CD4-positive, alpha-beta T cell (primary cell): ENCODE data around the gene PGS1. TPM values are rescaled to one million over a fixed set of nuclear protein-coding genes. Genes with fewer than 3 reads are reported as not detected.

Source experiments
- ATAC-seq: fragments of 200-7000 bp; cut with Tn5 transposase; one replicate; pipeline ENCODE4 v1.10.0; 2022; ENCODE audit warnings: mild to moderate bottlenecking; ENCODE audit not compliant: poor library complexity
- CTCF ChIA-PET: fragments of 350-600 bp; sonication (Branson Sonifier 250); formaldehyde crosslinking; loops from one replicate; lab custom pipeline; 2021; ENCODE audit warnings: antibody characterized with exemption, inconsistent platforms; lab: Charles Lee
- POLR2A ChIA-PET: fragments of 350-600 bp; sonication (Branson Sonifier 250); formaldehyde crosslinking; loops from one replicate; lab custom pipeline; 2021; ENCODE audit warnings: antibody characterized with exemption, inconsistent platforms; lab: Charles Lee
- DNase-seq, 14 experiments: peaks; one replicate each; pipeline ENCODE4 v3.0.0-alpha.2; 2013 to 2020; ENCODE audit warnings: mixed read lengths in 2 of 14
- H3K27ac ChIP-seq, 2 donors: one replicate each; pipeline versions ENCODE4 v1.5.1 to v1.7.0; 2013; ENCODE audit warnings: low read length in 2 of 2, low read depth in 1 of 2, mild to moderate bottlenecking in 1 of 2
- H3K27me3 ChIP-seq, 2 experiments: 1 replicate in 1 of 2; 2 replicates in 1 of 2; pipeline versions ENCODE4 v1.6.1 to v1.7.0; 2013; ENCODE audit warnings: low read length in 2 of 2, control low read depth in 1 of 2, mild to moderate bottlenecking in 1 of 2, moderate library complexity in 1 of 2; ENCODE audit not compliant: insufficient read depth in 2 of 2, control insufficient read depth in 1 of 2
- H3K36me3 ChIP-seq: one replicate; pipeline ENCODE4 v1.6.1; 2013; ENCODE audit warnings: low read length, control low read depth; ENCODE audit not compliant: insufficient read depth
- H3K4me1 ChIP-seq: one replicate; pipeline ENCODE4 v1.6.1; 2013; ENCODE audit warnings: low read length, control low read depth; ENCODE audit not compliant: insufficient read depth
- H3K4me3 ChIP-seq: one replicate; pipeline ENCODE4 v1.5.1; 2013; ENCODE audit warnings: mild to moderate bottlenecking, low read length, moderate library complexity
- H3K9me3 ChIP-seq, 2 experiments: 1 replicate in 1 of 2; 2 replicates in 1 of 2; pipeline versions ENCODE4 v1.6.1 to v1.7.0; 2013; ENCODE audit warnings: low read length in 2 of 2, mild to moderate bottlenecking in 2 of 2, control low read depth in 1 of 2, moderate library complexity in 1 of 2; ENCODE audit not compliant: control insufficient read depth in 1 of 2, insufficient read depth in 1 of 2
- H3K27ac Mint-ChIP-seq: one replicate; pipeline ENCODE4 v1.8.0; 2020; ENCODE audit warnings: mixed read lengths
- H3K27me3 Mint-ChIP-seq: one replicate; pipeline ENCODE4 v1.8.0; 2021; ENCODE audit warnings: mixed read lengths
- H3K36me3 Mint-ChIP-seq: one replicate; pipeline ENCODE4 v1.8.0; 2021; ENCODE audit warnings: low read depth, mixed read lengths
- H3K4me1 Mint-ChIP-seq: one replicate; pipeline ENCODE4 v1.8.0; 2021; ENCODE audit warnings: low read depth, mixed read lengths
- H3K4me3 Mint-ChIP-seq: one replicate; pipeline ENCODE4 v1.8.0; 2020; ENCODE audit warnings: mild to moderate bottlenecking, mixed read lengths
- H3K9me3 Mint-ChIP-seq: one replicate; pipeline ENCODE4 v1.8.0; 2020; ENCODE audit warnings: mixed read lengths
- CTCF ChIP-seq: fragments of 200-600 bp; IDR thresholded peaks from one replicate; pipeline ENCODE4 v1.8.0; 2022; ENCODE audit warnings: antibody characterized with exemption, mild to moderate bottlenecking
- intact Hi-C, 2 experiments: fragments of 100-400 bp; cut with DNase I in 1 of 2; cut with micrococcal nuclease in 1 of 2; formaldehyde crosslinking; loops; one replicate each; pipeline versions ENCODE4 v1.15.1 to v1.9.0; 2023 to 2025; cut with DNase I, micrococcal nuclease
- total RNA-seq, 174 experiments: library from RNA in 2 of 174; stranded (reverse) in 2 of 174; gene quantifications; one replicate each; pipeline ENCODE4 v1.2.3 and lab custom pipeline; 2021 to 2026

PGS1 gene
- total RNA-seq, 2 experiments from 2014 or later = 40.9 to 45.3 TPM

- Mint-ChIP-seq H3K36me3 (no peaks in the 10 kb centered on the region), H3K27me3 (no peaks in the 10 kb centered on the region), H3K4me3 (peak overlapping the region; percentile 81), H3K9me3 (no peaks in the 10 kb centered on the region), H3K4me1 (peaks cover 81% of the 10 kb centered on the region), H3K27ac (peak overlapping the region; percentile 99)
- ChIA-PET POLR2A (interaction anchor here (0.9 to 2.9 kb wide), 7 partner anchors 9 to 91 kb away, joined by 3 to 24 read pairs (median 7); no protein-coding TSS in a partner anchor), CTCF (interaction anchor here (1.2 kb wide), 1 partner anchor 79 kb away, joined by 3 read pairs; no protein-coding TSS in a partner anchor)
- H3K4me3 ChIP-seq = peak overlapping the region; percentile 19
- DNase-seq (peak in 2 of 14 experiments; percentile 14 to 46), ATAC-seq (no peak)
- H3K36me3 ChIP-seq = no peaks in the 10 kb centered on the region
- no peaks in the 10 kb centered on the region for H3K27me3 ChIP-seq
- peaks cover 82% of the 10 kb centered on the region for H3K4me1 ChIP-seq
- intact Hi-C loops = loop anchor here (1.0 to 2.0 kb wide), 3 partner anchors 14 to 28 kb away; partner anchors contain the start of gene SOCS3 (in 1 of the 2)
- TF ChIP-seq CTCF = no peak
- H3K9me3 ChIP-seq = no peaks in the 10 kb centered on the region
- peak overlapping the region; percentile 62 for H3K27ac ChIP-seq
Observed at GRCh38 chr17:78342449-78343186, 35.8 kb upstream of the PGS1 start.

GRCh38 chr17:78343187-78343542 is 35.3 kb upstream of the PGS1 start:
- ChIA-PET CTCF (interaction anchor here (1.2 to 2.4 kb wide), 2 partner anchors 18 to 79 kb away, joined by 3 to 19 read pairs; partner anchors contain the start of gene SOCS3), POLR2A (interaction anchor here (0.9 to 2.9 kb wide), 10 partner anchors 10 to 91 kb away, joined by 3 to 24 read pairs (median 6); no protein-coding TSS in a partner anchor)
- Mint-ChIP-seq H3K27ac (peak overlapping the region; percentile 99), H3K9me3 (no peaks in the 10 kb centered on the region), H3K27me3 (no peaks in the 10 kb centered on the region), H3K4me3 (peak overlapping the region; percentile 81), H3K4me1 (peaks cover 86% of the 10 kb centered on the region), H3K36me3 (no peaks in the 10 kb centered on the region)
- intact Hi-C loops = loop anchor here (1.0 to 2.0 kb wide), 3 partner anchors 13 to 28 kb away; partner anchors contain the start of gene SOCS3 (in 1 of the 2)
- H3K4me3 ChIP-seq = peak overlapping the region; percentile 35
- peak overlapping the region; percentile 62 for H3K27ac ChIP-seq
- H3K36me3 ChIP-seq = no peaks in the 10 kb centered on the region
- DNase-seq (peak in 7 of 14 experiments; percentile 26 to 55 (median 44)), ATAC-seq (peak; percentile 15)
- TF ChIP-seq CTCF = no peak
- H3K27me3 ChIP-seq = no peaks in the 10 kb centered on the region
- no peaks in the 10 kb centered on the region for H3K9me3 ChIP-seq
- H3K4me1 ChIP-seq = peaks cover 88% of the 10 kb centered on the region

- H3K27ac ChIP-seq = peak overlapping the region; percentile 62
- peak; percentile 64 to 94 (median 80) for DNase-seq
- TF ChIP-seq CTCF = no peak
- ATAC-seq = peak; percentile 86
- H3K36me3 ChIP-seq = no peaks in the 10 kb centered on the region
- Mint-ChIP-seq H3K9me3 (no peaks in the 10 kb centered on the region), H3K4me1 (peaks cover 87% of the 10 kb centered on the region), H3K36me3 (no peaks in the 10 kb centered on the region), H3K27ac (peak overlapping the region; percentile 99), H3K4me3 (peak overlapping the region; percentile 81), H3K27me3 (no peaks in the 10 kb centered on the region)
- no peaks in the 10 kb centered on the region for H3K9me3 ChIP-seq
- peaks cover 93% of the 10 kb centered on the region for H3K4me1 ChIP-seq
- intact Hi-C loops = loop anchor here (1.0 to 2.0 kb wide), 3 partner anchors 13 to 29 kb away; partner anchors contain the start of gene SOCS3 (in 1 of the 2)
- ChIA-PET CTCF (interaction anchor here (1.2 to 2.4 kb wide), 4 partner anchors 8 to 93 kb away, joined by 3 to 19 read pairs (median 5); partner anchors contain the start of gene SOCS3), POLR2A (interaction anchor here (0.6 to 2.9 kb wide), 14 partner anchors 10 to 94 kb away, joined by 3 to 24 read pairs (median 4); partner anchors contain the start of gene PGS1)
- H3K4me3 ChIP-seq = peak overlapping the region; percentile 35
- H3K27me3 ChIP-seq = no peaks in the 10 kb centered on the region
Observed at GRCh38 chr17:78343543-78344201, 34.8 kb upstream of the PGS1 start.
